ENCODE measurements around the gene TRIM10. TPM values are rescaled to one million over a fixed set of nuclear protein-coding genes. Genes with fewer than 3 reads are reported as not detected.

TRIM10 gene
- total and polyA plus RNA-seq, 2 donors (not counting 1 experiment from before 2014, with no cell fraction given), result not detected

DNA sequence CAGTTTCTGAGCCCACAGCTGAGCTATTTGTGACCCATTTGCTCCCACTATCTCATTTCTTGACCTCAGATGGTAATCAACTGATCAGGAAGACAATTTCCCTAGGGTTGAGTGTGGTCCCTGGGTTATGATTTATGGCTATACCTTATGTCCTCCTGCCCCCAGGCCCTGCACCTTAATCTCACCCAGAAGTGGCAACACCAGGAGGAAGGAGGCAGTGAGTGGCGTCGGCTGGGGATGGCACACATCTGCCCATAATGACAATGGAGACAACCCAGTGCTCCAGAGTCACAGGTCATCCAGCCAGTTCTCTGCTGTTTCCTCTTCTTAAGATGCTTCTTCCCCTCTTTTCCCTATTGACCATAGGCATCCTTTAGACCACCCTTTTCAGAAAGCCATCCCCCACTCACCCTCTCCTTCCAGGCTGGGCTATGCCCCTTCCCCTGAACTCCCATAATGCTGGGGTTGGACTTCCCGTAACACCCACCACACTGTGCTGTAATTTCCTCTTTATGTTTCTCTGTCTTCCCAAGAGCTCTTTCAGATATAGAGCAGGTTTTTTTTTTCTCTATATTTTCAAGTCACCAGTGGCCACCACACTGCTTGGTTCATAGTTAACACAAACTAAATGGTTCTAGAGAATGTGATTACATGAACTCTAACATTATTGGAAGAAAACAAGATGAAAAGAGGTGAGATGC, 8.0 kb downstream of the TRIM10 start:
- TF ChIP-seq, protein P1, sequence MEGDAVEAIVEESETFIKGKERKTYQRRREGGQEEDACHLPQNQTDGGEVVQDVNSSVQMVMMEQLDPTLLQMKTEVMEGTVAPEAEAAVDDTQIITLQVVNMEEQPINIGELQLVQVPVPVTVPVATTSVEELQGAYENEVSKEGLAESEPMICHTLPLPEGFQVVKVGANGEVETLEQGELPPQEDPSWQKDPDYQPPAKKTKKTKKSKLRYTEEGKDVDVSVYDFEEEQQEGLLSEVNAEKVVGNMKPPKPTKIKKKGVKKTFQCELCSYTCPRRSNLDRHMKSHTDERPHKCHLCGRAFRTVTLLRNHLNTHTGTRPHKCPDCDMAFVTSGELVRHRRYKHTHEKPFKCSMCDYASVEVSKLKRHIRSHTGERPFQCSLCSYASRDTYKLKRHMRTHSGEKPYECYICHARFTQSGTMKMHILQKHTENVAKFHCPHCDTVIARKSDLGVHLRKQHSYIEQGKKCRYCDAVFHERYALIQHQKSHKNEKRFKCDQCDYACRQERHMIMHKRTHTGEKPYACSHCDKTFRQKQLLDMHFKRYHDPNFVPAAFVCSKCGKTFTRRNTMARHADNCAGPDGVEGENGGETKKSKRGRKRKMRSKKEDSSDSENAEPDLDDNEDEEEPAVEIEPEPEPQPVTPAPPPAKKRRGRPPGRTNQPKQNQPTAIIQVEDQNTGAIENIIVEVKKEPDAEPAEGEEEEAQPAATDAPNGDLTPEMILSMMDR (IDR thresholded peaks at IDR 0.05), result no peak
- no peak for TF ChIP-seq EZH2 (IDR thresholded peaks at IDR 0.05; ENCODE audit: borderline replicate concordance, insufficient read depth, low read depth, low read length, poor library complexity, severe bottlenecking)
- no peaks in the 10 kb centered on the region for H4K20me1 ChIP-seq (ENCODE audit: control insufficient read depth, insufficient read depth, low read length, poor library complexity, severe bottlenecking)
- no peak overlapping the region for H3K27ac ChIP-seq (ENCODE audit: low read length in 2 of 2)
- WGBS (ENCODE audit: insufficient coverage), result 82% methylated on average over 2 of the region's 3 CpGs
- Mint-ChIP-seq H3K4me3 (no peak overlapping the region), H3K27me3 (peaks cover 50% of the 10 kb centered on the region), H3K4me1 (no peaks in the 10 kb centered on the region), H3K27ac (no peak overlapping the region), H3K9me3 (ENCODE audit: insufficient read depth) (no peaks in the 10 kb centered on the region)
- no peak for DNase-seq
- no peak overlapping the region for H3K4me3 ChIP-seq (ENCODE audit: control extremely low read depth in 1 of 5, extremely low read depth in 1 of 5, insufficient read depth in 1 of 5, low read depth in 2 of 5, low read length in 4 of 5)
- H3K4me2 ChIP-seq (replicated peaks; ENCODE audit: low read depth, low read length, poor library complexity, severe bottlenecking), result no peak overlapping the region
- no peak overlapping the region for H3K9ac ChIP-seq (ENCODE audit: low read length)
- ChIA-PET CTCF (interaction anchor here (1.0 kb wide), 1 partner anchor 18 kb away, joined by 4 read pairs; no protein-coding TSS in a partner anchor), POLR2A (no interaction called here)
- no peak for ATAC-seq (ENCODE audit: low read depth)
- no peak overlapping the region for H2AFZ ChIP-seq (ENCODE audit: insufficient read depth, low read depth, low read length, poor library complexity, severe bottlenecking)
- H3K36me3 ChIP-seq (replicated peaks in 1 of 2; ENCODE audit: control extremely low read depth in 1 of 2, control insufficient read depth in 1 of 2, extremely low read depth in 1 of 2, insufficient read depth in 2 of 2, low read length in 1 of 2), result no peaks in the 10 kb centered on the region
- no peaks in the 10 kb centered on the region for H3K79me2 ChIP-seq (ENCODE audit: control insufficient read depth, insufficient read depth, low read length)
- intact Hi-C loops (cut with micrococcal nuclease), result no loop called here
- H3K4me1 ChIP-seq (ENCODE audit: control insufficient read depth in 2 of 2, insufficient read depth in 2 of 2, low read length in 2 of 2), result no peaks in the 10 kb centered on the region
- peaks cover 0 to 33% (median 12%) of the 10 kb centered on the region in 4 experiments for H3K27me3 ChIP-seq (replicated peaks in 1 of 4; ENCODE audit: control extremely low read depth in 1 of 4, control insufficient read depth in 3 of 4, insufficient read depth in 4 of 4, low read length in 3 of 4)
- H3K9me3 ChIP-seq (ENCODE audit: control extremely low read depth in 1 of 3, control insufficient read depth in 2 of 3, insufficient read depth in 1 of 3, low read length in 2 of 3), result no peaks in the 10 kb centered on the region

DNA sequence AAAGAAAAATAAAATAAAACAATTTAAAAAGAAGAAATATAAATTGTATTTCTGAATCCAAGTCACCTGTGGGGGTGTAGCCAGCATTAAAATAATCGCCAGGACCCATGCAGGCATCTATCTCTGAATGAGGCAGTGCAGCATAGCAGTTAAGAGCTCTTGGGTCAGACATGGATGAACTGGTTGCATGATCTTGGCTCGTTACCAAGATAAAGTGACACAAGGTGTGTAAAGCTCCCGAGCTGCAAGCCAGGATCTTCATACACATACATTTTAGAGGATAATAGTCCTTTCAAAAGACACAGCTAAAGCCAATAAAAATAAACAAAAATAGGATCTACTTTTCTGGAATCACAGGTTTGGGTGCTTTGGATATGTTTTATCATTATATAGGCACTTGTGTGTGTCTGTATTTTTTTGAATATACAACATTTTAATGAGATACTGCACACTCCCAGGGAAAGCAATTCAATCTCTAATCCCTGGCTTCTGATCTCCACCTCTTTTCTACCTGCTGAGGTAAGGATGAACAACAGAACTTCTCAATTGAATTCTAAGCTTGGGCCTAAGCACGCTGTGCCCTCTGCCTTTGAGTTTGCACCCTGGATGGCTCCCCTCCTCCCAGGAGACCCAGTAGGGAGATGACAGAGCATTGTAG, 8.9 kb downstream of the TRIM10 start:
- WGBS (ENCODE audit: insufficient coverage), result 56% methylated on average over 1 of the region's 4 CpGs
- Histone ChIP-seq H3K27ac (ENCODE audit: low read length in 2 of 2) (no peak overlapping the region), H4K20me1 (ENCODE audit: control insufficient read depth, insufficient read depth, low read length, poor library complexity, severe bottlenecking) (no peaks in the 10 kb centered on the region), H2AFZ (ENCODE audit: insufficient read depth, low read depth, low read length, poor library complexity, severe bottlenecking) (no peak overlapping the region), H3K27me3 (replicated peaks in 1 of 4; ENCODE audit: control extremely low read depth in 1 of 4, control insufficient read depth in 3 of 4, insufficient read depth in 4 of 4, low read length in 3 of 4) (peaks cover 0 to 34% (median 12%) of the 10 kb centered on the region in 4 experiments), H3K9me3 (ENCODE audit: control extremely low read depth in 1 of 3, control insufficient read depth in 2 of 3, insufficient read depth in 1 of 3, low read length in 2 of 3) (no peaks in the 10 kb centered on the region), H3K4me3 (ENCODE audit: control extremely low read depth in 1 of 5, extremely low read depth in 1 of 5, insufficient read depth in 1 of 5, low read depth in 2 of 5, low read length in 4 of 5) (no peak overlapping the region), H3K9ac (ENCODE audit: low read length) (no peak overlapping the region), H3K36me3 (replicated peaks in 1 of 2; ENCODE audit: control extremely low read depth in 1 of 2, control insufficient read depth in 1 of 2, extremely low read depth in 1 of 2, insufficient read depth in 2 of 2, low read length in 1 of 2) (no peaks in the 10 kb centered on the region), H3K4me1 (ENCODE audit: control insufficient read depth in 2 of 2, insufficient read depth in 2 of 2, low read length in 2 of 2) (no peaks in the 10 kb centered on the region), H3K79me2 (ENCODE audit: control insufficient read depth, insufficient read depth, low read length) (no peaks in the 10 kb centered on the region), H3K4me2 (replicated peaks; ENCODE audit: low read depth, low read length, poor library complexity, severe bottlenecking) (no peak overlapping the region)
- POLR2A ChIA-PET, result no interaction called here
- CTCF ChIA-PET, result interaction anchor here (1.0 kb wide), 1 partner anchor 19 kb away, joined by 4 read pairs; no protein-coding TSS in a partner anchor
- DNase-seq (no peak), ATAC-seq (ENCODE audit: low read depth) (no peak)
- intact Hi-C loops (cut with micrococcal nuclease), result no loop called here
- Mint-ChIP-seq H3K27me3 (peaks cover 59% of the 10 kb centered on the region), H3K4me3 (no peak overlapping the region), H3K4me1 (no peaks in the 10 kb centered on the region), H3K27ac (no peak overlapping the region), H3K9me3 (ENCODE audit: insufficient read depth) (no peaks in the 10 kb centered on the region)
- TF ChIP-seq EZH2 (IDR thresholded peaks at IDR 0.05; ENCODE audit: borderline replicate concordance, insufficient read depth, low read depth, low read length, poor library complexity, severe bottlenecking), result no peak
- TF ChIP-seq, protein P1 (IDR thresholded peaks at IDR 0.05), result no peak

Measured in B cell (primary cell).